Measurements from ENCODE around the gene FIG4.

FIG4 gene

DNA sequence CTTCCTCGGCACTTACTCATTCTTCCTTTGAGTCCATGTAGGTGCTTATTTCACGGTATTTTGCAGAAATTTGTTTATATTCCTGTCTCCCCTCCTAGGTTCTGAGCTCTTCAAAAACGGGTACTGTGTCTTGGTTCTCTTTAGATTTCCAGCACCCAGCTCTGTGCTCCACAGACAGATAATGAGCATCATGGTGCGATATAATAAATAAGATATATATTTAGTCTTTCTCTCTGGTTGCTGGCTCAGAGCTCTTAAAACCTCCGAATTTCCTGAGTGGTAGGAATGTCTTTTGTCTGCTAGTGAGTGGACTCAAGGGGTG lies 179.0 kb downstream of the FIG4 start:
- no peak overlapping the region for H3K4me3 ChIP-seq (ENCODE audit: low read depth, low read length)
- no peak for DNase-seq (ENCODE audit: low read depth)
- TF ChIP-seq, protein P1, sequence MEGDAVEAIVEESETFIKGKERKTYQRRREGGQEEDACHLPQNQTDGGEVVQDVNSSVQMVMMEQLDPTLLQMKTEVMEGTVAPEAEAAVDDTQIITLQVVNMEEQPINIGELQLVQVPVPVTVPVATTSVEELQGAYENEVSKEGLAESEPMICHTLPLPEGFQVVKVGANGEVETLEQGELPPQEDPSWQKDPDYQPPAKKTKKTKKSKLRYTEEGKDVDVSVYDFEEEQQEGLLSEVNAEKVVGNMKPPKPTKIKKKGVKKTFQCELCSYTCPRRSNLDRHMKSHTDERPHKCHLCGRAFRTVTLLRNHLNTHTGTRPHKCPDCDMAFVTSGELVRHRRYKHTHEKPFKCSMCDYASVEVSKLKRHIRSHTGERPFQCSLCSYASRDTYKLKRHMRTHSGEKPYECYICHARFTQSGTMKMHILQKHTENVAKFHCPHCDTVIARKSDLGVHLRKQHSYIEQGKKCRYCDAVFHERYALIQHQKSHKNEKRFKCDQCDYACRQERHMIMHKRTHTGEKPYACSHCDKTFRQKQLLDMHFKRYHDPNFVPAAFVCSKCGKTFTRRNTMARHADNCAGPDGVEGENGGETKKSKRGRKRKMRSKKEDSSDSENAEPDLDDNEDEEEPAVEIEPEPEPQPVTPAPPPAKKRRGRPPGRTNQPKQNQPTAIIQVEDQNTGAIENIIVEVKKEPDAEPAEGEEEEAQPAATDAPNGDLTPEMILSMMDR (IDR thresholded peaks at IDR 0.05; ENCODE audit: insufficient read depth, low read depth, low read length, missing control alignments): no peak

DNA sequence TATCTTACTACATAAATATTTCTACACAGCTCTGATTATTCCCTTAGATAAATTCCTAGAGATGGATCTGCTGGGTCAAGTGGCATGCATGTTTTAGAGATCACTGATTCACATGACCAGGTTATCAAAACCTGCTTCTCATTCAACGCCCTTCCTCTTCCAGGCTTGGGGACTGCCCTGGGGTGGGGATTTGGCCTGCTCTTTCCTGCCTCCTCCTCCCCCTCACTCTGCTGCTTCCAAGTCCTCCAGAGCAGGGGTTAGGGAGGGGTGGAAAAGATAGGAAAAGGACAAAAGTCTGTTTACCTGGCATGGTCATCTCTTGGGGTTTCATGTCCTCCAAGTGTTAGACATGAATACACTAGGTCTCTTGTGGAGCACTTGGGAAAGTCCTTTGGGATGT lies 181.5 kb downstream of the FIG4 start:
- no peak for DNase-seq (ENCODE audit: low read depth)
- TF ChIP-seq, protein P1 (IDR thresholded peaks at IDR 0.05; ENCODE audit: insufficient read depth, low read depth, low read length, missing control alignments): no peak
- no peak overlapping the region for H3K4me3 ChIP-seq (ENCODE audit: low read depth, low read length)

DNA sequence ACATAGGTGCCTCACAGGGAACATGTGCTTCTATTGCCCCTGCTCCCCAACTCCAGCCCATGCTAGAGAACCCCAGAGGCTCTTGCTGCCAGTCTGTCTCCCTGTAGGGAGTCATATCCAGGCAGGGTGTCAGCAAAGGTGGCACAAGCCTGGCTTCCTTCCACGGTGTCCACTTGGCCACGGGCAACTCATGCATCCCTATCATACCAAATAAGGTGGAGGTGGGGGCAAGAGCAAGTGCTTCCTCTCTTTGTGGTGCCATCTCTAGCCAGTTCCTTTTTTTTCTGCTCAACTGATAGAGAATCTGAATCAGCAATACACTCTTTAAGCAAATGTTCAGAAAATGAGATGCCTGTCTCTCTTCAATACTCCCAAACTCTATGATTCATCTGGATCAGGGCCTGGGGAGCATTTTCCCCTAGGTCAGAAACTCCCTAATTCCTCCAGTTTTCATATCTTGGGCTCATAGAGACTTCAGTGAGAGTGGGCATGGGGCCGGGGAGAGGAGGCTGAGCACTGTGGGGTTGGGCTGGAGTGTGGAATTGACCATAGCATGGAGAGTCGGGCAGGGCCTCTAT lies 182.0 kb downstream of the FIG4 start:
- TF ChIP-seq, protein P1 (IDR thresholded peaks at IDR 0.05; ENCODE audit: insufficient read depth, low read depth, low read length, missing control alignments): no peak
- DNase-seq (ENCODE audit: low read depth): no peak
- no peak overlapping the region for H3K4me3 ChIP-seq (ENCODE audit: low read depth, low read length)

DNA sequence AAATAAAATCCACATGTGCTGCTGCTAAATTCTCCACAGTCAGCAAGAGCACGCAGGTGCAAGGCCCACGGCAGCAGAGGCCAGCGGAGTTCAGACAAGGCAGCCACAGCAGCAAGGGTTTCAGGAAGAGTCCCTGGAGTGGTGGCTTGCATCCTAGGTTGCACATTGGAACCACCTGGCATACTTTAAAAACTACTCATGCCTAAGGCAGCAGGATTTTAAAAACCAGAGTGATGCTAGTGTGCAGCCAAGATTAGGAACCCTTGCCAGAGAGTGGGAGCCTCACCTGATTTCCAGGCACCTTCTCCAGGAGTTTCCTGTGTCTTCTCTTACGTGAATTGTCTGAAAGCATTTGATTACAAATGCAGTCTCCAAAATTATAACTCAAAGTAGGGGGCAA lies 183.0 kb downstream of the FIG4 start:
- TF ChIP-seq, protein P1 (IDR thresholded peaks at IDR 0.05; ENCODE audit: insufficient read depth, low read depth, low read length, missing control alignments): no peak
- H3K4me3 ChIP-seq (ENCODE audit: low read depth, low read length): no peak overlapping the region
- DNase-seq (ENCODE audit: low read depth): no peak

DNA sequence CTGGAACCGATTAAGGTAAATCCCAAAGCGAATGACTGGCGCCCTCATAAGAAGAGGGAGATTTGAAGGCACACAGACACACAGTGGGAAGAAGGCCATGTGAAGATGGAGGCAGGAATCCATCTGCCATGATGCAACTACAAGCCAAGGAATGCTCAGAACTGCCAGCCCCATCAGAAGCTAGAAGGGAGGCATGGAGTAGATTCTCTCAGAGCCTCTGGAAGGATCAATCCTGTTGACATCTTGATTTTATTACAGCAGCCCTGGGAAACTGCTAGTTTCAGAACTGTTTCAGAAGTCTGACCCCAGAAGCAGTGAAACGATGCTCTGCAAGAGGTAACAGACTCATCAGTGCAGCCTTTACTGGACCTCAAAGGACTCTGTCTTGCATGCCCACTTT lies 183.5 kb downstream of the FIG4 start:
- H3K4me3 ChIP-seq (ENCODE audit: low read depth, low read length): no peak overlapping the region
- TF ChIP-seq, protein P1 (IDR thresholded peaks at IDR 0.05; ENCODE audit: insufficient read depth, low read depth, low read length, missing control alignments): no peak
- DNase-seq (ENCODE audit: low read depth): no peak

Data from GM12865 (cell line).